GM23248 (cell line): Measurements from ENCODE around the gene SLC7A8.

Experiments used
- EZH2 ChIP-seq: fragments of 200-600 bp; sonication (generic); IDR thresholded peaks from 2 replicates; pipeline ENCODE4 v1.6.1; 2018; ENCODE audit warnings: antibody characterized with exemption, mild to moderate bottlenecking; ENCODE audit not compliant: insufficient read depth, poor library complexity, severe bottlenecking
- EZH2phosphoT487 ChIP-seq: fragments of 200-600 bp; sonication (generic); IDR thresholded peaks from 2 replicates; pipeline ENCODE4 v1.6.1; 2018; ENCODE audit warnings: antibody characterized with exemption, moderate library complexity, mild to moderate bottlenecking, low read depth; ENCODE audit not compliant: insufficient read depth

GRCh38 chr14:23151342-23151741, 32.1 kb downstream of the SLC7A8 start:
- TF ChIP-seq EZH2, result no peak
- no peak for TF ChIP-seq EZH2phosphoT487
